B cell (primary cell): ENCODE results near the gene PAX1. TPM values are rescaled to one million over a fixed set of nuclear protein-coding genes. Genes with fewer than 3 reads are reported as not detected.
A peak's percentile ranks its signal among the peaks of the same experiment; 100 is the strongest.

Experiments
- ATAC-seq: fragments of 200-7000 bp; cut with Tn5 transposase; one replicate; pipeline ENCODE4 v1.10.0; 2021; ENCODE audit warnings: low read depth, mild to moderate bottlenecking, moderate number of reproducible peaks, moderate library complexity
- CTCF ChIA-PET: fragments of 350-600 bp; sonication (Branson Sonifier 250); formaldehyde crosslinking; loops from one replicate; lab custom pipeline; 2021; ENCODE audit warnings: antibody characterized with exemption, inconsistent platforms; lab: Charles Lee
- POLR2A ChIA-PET: fragments of 350-600 bp; sonication (Branson Sonifier 250); formaldehyde crosslinking; loops from one replicate; lab custom pipeline; 2021; ENCODE audit warnings: antibody characterized with exemption; lab: Charles Lee
- DNase-seq: peaks from one replicate; pipeline ENCODE4 v3.0.0; 2013
- H2AFZ ChIP-seq: 2 replicates; pipeline ENCODE4 v1.6.1; 2012; ENCODE audit warnings: mild to moderate bottlenecking, low read depth, low read length; ENCODE audit not compliant: insufficient read depth, poor library complexity, severe bottlenecking
- H3K27ac ChIP-seq, 2 donors: 1 replicate in 1 of 2; 2 replicates in 1 of 2; pipeline ENCODE4 v1.5.1; 2012 to 2013; ENCODE audit warnings: low read length in 2 of 2, mild to moderate bottlenecking in 2 of 2, moderate library complexity in 1 of 2
- H3K27me3 ChIP-seq, 4 experiments: fragments of 200-600 bp in 1 of 4; sonication (generic) in 1 of 4; replicated peaks in 1 of 4; 1 replicate in 2 of 4; 2 replicates in 2 of 4; pipeline versions ENCODE4 v1.6.1 to v1.7.0; 2013 to 2016; ENCODE audit warnings: low read length in 3 of 4, mild to moderate bottlenecking in 2 of 4, mixed read lengths in 1 of 4, moderate library complexity in 1 of 4; ENCODE audit not compliant: insufficient read depth in 4 of 4, control insufficient read depth in 3 of 4; ENCODE audit errors: control extremely low read depth in 1 of 4
- H3K36me3 ChIP-seq, 2 experiments: replicated peaks in 1 of 2; 1 replicate in 1 of 2; 2 replicates in 1 of 2; pipeline versions ENCODE4 v1.6.1 to v1.7.1; 2013; ENCODE audit warnings: low read length in 1 of 2; ENCODE audit not compliant: insufficient read depth in 2 of 2, control insufficient read depth in 1 of 2; ENCODE audit errors: control extremely low read depth in 1 of 2, extremely low read depth in 1 of 2
- H3K4me1 ChIP-seq, 2 donors: fragments of 200-600 bp in 1 of 2; sonication (generic) in 1 of 2; 1 replicate in 1 of 2; 2 replicates in 1 of 2; pipeline versions ENCODE4 v1.5.1 to v1.6.1; 2013 to 2017; ENCODE audit warnings: low read length in 2 of 2; ENCODE audit not compliant: control insufficient read depth in 2 of 2, insufficient read depth in 2 of 2
- H3K4me2 ChIP-seq: replicated peaks from 2 replicates; pipeline ENCODE3; 2012; ENCODE audit warnings: mild to moderate bottlenecking, low read depth, low read length; ENCODE audit not compliant: poor library complexity, severe bottlenecking
- H3K4me3 ChIP-seq, 5 experiments: fragments of 200-600 bp in 1 of 5; sonication (generic) in 1 of 5; 1 replicate in 3 of 5; 2 replicates in 2 of 5; pipeline versions ENCODE4 v1.5.1 to v1.7.0; 2011 to 2016; ENCODE audit warnings: low read length in 4 of 5, mild to moderate bottlenecking in 4 of 5, low read depth in 2 of 5, control low read depth in 1 of 5, moderate library complexity in 1 of 5; ENCODE audit not compliant: insufficient read depth in 1 of 5; ENCODE audit errors: control extremely low read depth in 1 of 5, extremely low read depth in 1 of 5
- H3K79me2 ChIP-seq: fragments of 200-600 bp; sonication (generic); one replicate; pipeline ENCODE4 v1.6.0; 2016; ENCODE audit warnings: low read length; ENCODE audit not compliant: control insufficient read depth, insufficient read depth
- H3K9ac ChIP-seq: fragments of 200-600 bp; sonication (generic); 2 replicates; pipeline ENCODE4 v1.6.1; 2017; ENCODE audit warnings: mild to moderate bottlenecking, low read length, moderate library complexity
- H3K9me3 ChIP-seq, 3 donors: one replicate each; pipeline versions ENCODE4 v1.6.1 to v1.7.1; 2013; ENCODE audit warnings: low read length in 2 of 3; ENCODE audit not compliant: control insufficient read depth in 2 of 3, insufficient read depth in 1 of 3; ENCODE audit errors: control extremely low read depth in 1 of 3
- H4K20me1 ChIP-seq: 2 replicates; pipeline ENCODE4 v1.6.0; 2012; ENCODE audit warnings: mild to moderate bottlenecking, low read length; ENCODE audit not compliant: insufficient read depth, control insufficient read depth, poor library complexity, severe bottlenecking
- H3K27ac Mint-ChIP-seq: one replicate; pipeline ENCODE4 v1.8.0; 2021; ENCODE audit warnings: mixed read lengths
- H3K27me3 Mint-ChIP-seq: one replicate; pipeline ENCODE4 v1.8.0; 2021; ENCODE audit warnings: mixed read lengths
- H3K4me1 Mint-ChIP-seq: one replicate; pipeline ENCODE4 v1.8.0; 2021; ENCODE audit warnings: mixed read lengths
- H3K4me3 Mint-ChIP-seq: one replicate; pipeline ENCODE4 v1.8.0; 2021; ENCODE audit warnings: mixed read lengths
- H3K9me3 Mint-ChIP-seq: one replicate; pipeline ENCODE4 v1.8.0; 2022; ENCODE audit warnings: mixed read lengths; ENCODE audit not compliant: insufficient read depth
- EZH2 ChIP-seq: IDR thresholded peaks from 2 replicates; pipeline ENCODE4 v1.6.1; 2012; ENCODE audit warnings: borderline replicate concordance, low read depth, mild to moderate bottlenecking, moderate library complexity, low read length; ENCODE audit not compliant: insufficient read depth, poor library complexity, severe bottlenecking
- WGBS: methylation state at CpG from one replicate; pipeline ENCODE4 v1.1.5; 2013; ENCODE audit warnings: missing lambda C conversion rate; ENCODE audit not compliant: insufficient coverage; 5-methylcytosine and 5-hydroxymethylcytosine counted together
- intact Hi-C: fragments of 100-400 bp; cut with micrococcal nuclease; formaldehyde crosslinking; loops from one replicate; pipeline ENCODE4 v1.10.0; 2022
- polyA plus RNA-seq: library from polyadenylated mRNA; depleted of rRNA; stranded (reverse); fragments of >200 nt; gene quantifications from 2 replicates; pipeline ENCODE4 v1.2.3, GENCODE V29; 2012
- total RNA-seq, 2 donors: library from RNA; stranded (reverse); fragments of 120-200 nt in 1 of 2; gene quantifications; 1 replicate in 1 of 2; 2 replicates in 1 of 2; pipeline versions ENCODE4 v1.2.3 to v1.2.4, GENCODE V29; 2013 to 2022
- TF ChIP-seq, protein P1 (sequence below): fragments of 200-600 bp; IDR thresholded peaks from one replicate; pipeline ENCODE4 v1.8.0; 2022; ENCODE audit warnings: antibody characterized with exemption, mild to moderate bottlenecking

The PAX1 gene
- total and polyA plus RNA-seq, 2 donors (not counting 1 experiment from before 2014, with no cell fraction given): not detected

DNA sequence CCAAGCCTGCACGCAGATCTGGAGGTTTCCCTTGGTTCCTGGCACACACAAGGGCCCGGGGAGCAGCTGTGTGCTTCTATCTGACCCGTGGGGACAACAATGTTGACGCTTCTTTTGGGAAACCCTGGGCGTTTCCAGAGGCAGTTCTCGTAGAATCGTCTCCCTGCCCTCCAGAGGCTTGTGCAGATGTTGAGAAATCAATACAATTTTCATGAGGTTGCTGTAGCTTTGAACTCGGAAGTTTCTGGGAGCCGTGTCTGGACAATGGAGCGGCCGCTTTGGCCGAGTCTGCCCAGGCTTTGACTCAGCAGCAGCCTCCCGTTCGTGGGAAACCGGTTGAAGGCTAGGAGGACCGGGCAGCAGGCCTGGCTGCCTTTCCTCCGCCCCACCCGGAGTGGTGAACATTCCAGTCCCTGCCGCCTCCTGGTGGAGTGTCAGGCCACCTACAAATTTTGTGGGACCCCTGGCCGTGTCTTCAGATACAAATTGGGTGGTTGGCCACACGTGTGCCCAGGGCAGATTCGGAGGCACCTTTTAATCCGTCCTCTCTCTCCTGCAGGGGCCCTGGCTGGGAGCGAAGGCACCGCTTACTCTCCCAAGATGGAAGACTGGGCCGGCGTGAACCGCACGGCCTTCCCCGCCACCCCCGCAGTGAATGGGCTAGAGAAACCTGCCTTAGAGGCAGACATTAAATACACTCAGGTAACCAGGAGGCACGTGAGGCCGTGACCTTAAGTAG is 2.7 kb downstream of the PAX1 start:
- H3K4me3 ChIP-seq: no peak overlapping the region
- no peaks in the 10 kb centered on the region for H3K4me1 ChIP-seq
- no peak for ATAC-seq
- intact Hi-C loops: no loop called here
- ChIA-PET CTCF (no interaction called here), POLR2A (no interaction called here)
- H3K4me2 ChIP-seq: no peak overlapping the region
- H3K27ac ChIP-seq: no peak overlapping the region
- Mint-ChIP-seq H3K27me3 (peaks cover 61% of the 10 kb centered on the region), H3K27ac (peak overlapping the region; percentile 50), H3K4me1 (peaks cover 5% of the 10 kb centered on the region), H3K4me3 (no peak overlapping the region), H3K9me3 (no peaks in the 10 kb centered on the region)
- H3K36me3 ChIP-seq: no peaks in the 10 kb centered on the region
- no peak overlapping the region for H3K9ac ChIP-seq
- H3K27me3 ChIP-seq: peaks cover 0 to 60% (median 22%) of the 10 kb centered on the region in 4 experiments
- no peak overlapping the region for H2AFZ ChIP-seq
- DNase-seq: no peak
- TF ChIP-seq, protein P1, sequence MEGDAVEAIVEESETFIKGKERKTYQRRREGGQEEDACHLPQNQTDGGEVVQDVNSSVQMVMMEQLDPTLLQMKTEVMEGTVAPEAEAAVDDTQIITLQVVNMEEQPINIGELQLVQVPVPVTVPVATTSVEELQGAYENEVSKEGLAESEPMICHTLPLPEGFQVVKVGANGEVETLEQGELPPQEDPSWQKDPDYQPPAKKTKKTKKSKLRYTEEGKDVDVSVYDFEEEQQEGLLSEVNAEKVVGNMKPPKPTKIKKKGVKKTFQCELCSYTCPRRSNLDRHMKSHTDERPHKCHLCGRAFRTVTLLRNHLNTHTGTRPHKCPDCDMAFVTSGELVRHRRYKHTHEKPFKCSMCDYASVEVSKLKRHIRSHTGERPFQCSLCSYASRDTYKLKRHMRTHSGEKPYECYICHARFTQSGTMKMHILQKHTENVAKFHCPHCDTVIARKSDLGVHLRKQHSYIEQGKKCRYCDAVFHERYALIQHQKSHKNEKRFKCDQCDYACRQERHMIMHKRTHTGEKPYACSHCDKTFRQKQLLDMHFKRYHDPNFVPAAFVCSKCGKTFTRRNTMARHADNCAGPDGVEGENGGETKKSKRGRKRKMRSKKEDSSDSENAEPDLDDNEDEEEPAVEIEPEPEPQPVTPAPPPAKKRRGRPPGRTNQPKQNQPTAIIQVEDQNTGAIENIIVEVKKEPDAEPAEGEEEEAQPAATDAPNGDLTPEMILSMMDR: no peak
- no peak for TF ChIP-seq EZH2
- H3K79me2 ChIP-seq: no peaks in the 10 kb centered on the region
- 12% methylated on average over 31 of the region's 33 CpGs for WGBS
- peaks cover 0 to 18% (median 0%) of the 10 kb centered on the region in 3 donors for H3K9me3 ChIP-seq
- no peaks in the 10 kb centered on the region for H4K20me1 ChIP-seq

DNA sequence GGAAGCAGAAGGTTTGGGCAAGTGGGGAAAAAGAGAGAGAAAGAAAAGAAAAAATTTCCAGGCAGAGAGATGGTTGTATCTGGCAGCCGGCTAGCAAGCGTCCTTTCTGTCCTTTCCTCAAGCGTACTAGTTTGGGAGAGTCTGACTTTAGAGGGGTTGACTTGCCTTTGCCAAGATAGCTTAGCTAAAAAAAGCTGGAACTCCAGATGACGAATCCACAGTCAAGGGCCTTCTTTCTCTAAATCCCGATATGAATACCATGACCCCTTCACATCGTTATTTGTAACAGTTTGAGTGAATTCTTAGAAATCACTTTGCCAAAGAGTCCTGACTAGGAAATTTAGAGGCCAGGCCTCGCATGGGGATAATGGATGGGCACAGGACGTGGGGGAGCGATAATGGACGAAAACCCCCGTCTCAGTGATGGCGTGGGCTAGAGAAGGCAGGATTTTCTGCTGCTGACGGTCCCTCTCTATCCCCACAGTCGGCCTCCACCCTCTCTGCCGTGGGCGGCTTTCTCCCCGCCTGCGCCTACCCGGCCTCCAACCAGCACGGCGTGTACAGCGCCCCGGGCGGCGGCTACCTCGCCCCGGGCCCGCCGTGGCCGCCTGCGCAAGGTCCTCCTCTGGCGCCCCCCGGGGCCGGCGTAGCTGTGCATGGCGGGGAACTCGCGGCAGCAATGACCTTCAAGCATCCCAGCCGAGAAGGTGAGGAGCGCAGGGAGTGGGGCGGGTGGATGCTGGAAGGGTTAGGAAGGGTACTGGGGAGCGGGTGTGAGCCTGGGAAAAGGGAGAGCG is 3.5 kb downstream of the PAX1 start:
- intact Hi-C loops: no loop called here
- CTCF ChIA-PET: no interaction called here
- peaks cover 0 to 12% (median 0%) of the 10 kb centered on the region in 3 donors for H3K9me3 ChIP-seq
- no peaks in the 10 kb centered on the region for H3K4me1 ChIP-seq
- H3K9ac ChIP-seq: no peak overlapping the region
- H4K20me1 ChIP-seq: no peaks in the 10 kb centered on the region
- no peak overlapping the region for H2AFZ ChIP-seq
- no peaks in the 10 kb centered on the region for H3K36me3 ChIP-seq
- Mint-ChIP-seq H3K27ac (peak overlapping the region; percentile 50), H3K9me3 (no peaks in the 10 kb centered on the region), H3K27me3 (peaks cover 57% of the 10 kb centered on the region), H3K4me3 (no peak overlapping the region), H3K4me1 (peaks cover 3% of the 10 kb centered on the region)
- TF ChIP-seq EZH2: no peak
- TF ChIP-seq, protein P1: no peak
- ATAC-seq: no peak
- no peak overlapping the region for H3K4me2 ChIP-seq
- POLR2A ChIA-PET: no interaction called here
- WGBS: 11% methylated on average over 40 of the region's 43 CpGs
- no peak overlapping the region for H3K27ac ChIP-seq
- no peaks in the 10 kb centered on the region for H3K79me2 ChIP-seq
- no peak overlapping the region for H3K4me3 ChIP-seq
- no peak for DNase-seq
- H3K27me3 ChIP-seq: peaks cover 0 to 60% (median 22%) of the 10 kb centered on the region in 4 experiments
